Measurements from ENCODE around the gene KMT2B. TPM values are rescaled to one million over a fixed set of nuclear protein-coding genes. Genes with fewer than 3 reads are reported as not detected.

The KMT2B gene
- total and polyA plus RNA-seq, 2 experiments from 2014 or later, result 15.8 to 49.8 TPM

DNA sequence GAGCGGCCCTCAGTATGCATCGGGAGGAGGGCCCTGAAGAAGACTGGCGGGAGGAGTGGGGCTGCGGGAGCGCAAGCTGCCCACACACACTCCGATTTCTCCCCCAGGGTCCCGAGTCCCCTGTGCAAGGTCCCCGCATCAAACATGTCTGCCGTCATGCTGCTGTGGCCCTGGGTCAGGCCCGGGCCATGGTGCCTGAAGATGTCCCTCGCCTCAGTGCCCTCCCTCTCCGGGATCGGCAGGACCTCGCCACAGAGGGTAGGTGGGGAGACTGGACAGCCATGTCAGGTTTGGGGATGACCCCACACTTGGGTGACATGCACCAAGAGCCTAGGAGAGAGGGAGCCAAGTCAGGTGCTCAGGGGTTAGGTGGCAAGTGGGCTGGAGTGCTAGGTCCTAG is 4.7 kb downstream of the KMT2B start:
- Histone ChIP-seq H3K4me3 (no peak overlapping the region), H3K4me1 (ENCODE audit: insufficient read depth) (peaks cover 9% of the 10 kb centered on the region), H2AFZ (no peak overlapping the region), H4K20me1 (replicated peaks; ENCODE audit: insufficient read depth) (peaks cover 11% of the 10 kb centered on the region), H3K27ac (ENCODE audit: low read depth) (no peak overlapping the region), H3K4me2 (no peak overlapping the region), H3F3A (replicated peaks; ENCODE audit: low read depth) (no peaks in the 10 kb centered on the region), H3K79me2 (replicated peaks; ENCODE audit: insufficient read depth) (peaks cover 21% of the 10 kb centered on the region), H3K36me3 (ENCODE audit: insufficient read depth) (peaks cover 23% of the 10 kb centered on the region; the same call in 1 of the 2 replicates), H3K27me3 (ENCODE audit: insufficient read depth) (no peaks in the 10 kb centered on the region), H3K9me2 (ENCODE audit: insufficient read depth) (no peaks in the 10 kb centered on the region)
- H3K27me3 Mint-ChIP-seq (ENCODE audit: insufficient read depth, low read depth, poor library complexity), result peaks cover 20% of the 10 kb centered on the region
- no peak overlapping the region for H3K4me3 Mint-ChIP-seq
- H3K36me3 Mint-ChIP-seq (ENCODE audit: low read depth), result peaks cover 64% of the 10 kb centered on the region
- no peaks in the 10 kb centered on the region; the same call in 2 of the 3 replicates for H3K9me3 Mint-ChIP-seq
- TF ChIP-seq EZH2 (IDR thresholded peaks at IDR 0.05; ENCODE audit: low read depth, unreplicated experiment) (no peak), ZNF114 (CRISPR knock-in tag; IDR thresholded peaks at IDR 0.05) (no peak), EZH2phosphoT487 (IDR thresholded peaks at IDR 0.05; ENCODE audit: unreplicated experiment) (no peak), CREB1 (CRISPR knock-in tag; IDR thresholded peaks at IDR 0.05; ENCODE audit: low read depth) (no peak), JUNB (IDR thresholded peaks at IDR 0.05; ENCODE audit: unreplicated experiment) (no peak), ZNF331 (CRISPR knock-in tag; IDR thresholded peaks at IDR 0.05; ENCODE audit: low read depth) (no peak), NANOG (IDR thresholded peaks at IDR 0.05; ENCODE audit: borderline replicate concordance) (no peak), STAT1 (IDR thresholded peaks at IDR 0.05; ENCODE audit: unreplicated experiment) (no peak), POLR2AphosphoS5 (IDR thresholded peaks at IDR 0.05; ENCODE audit: low read depth) (no peak)
- TF ChIP-seq, protein P1, sequence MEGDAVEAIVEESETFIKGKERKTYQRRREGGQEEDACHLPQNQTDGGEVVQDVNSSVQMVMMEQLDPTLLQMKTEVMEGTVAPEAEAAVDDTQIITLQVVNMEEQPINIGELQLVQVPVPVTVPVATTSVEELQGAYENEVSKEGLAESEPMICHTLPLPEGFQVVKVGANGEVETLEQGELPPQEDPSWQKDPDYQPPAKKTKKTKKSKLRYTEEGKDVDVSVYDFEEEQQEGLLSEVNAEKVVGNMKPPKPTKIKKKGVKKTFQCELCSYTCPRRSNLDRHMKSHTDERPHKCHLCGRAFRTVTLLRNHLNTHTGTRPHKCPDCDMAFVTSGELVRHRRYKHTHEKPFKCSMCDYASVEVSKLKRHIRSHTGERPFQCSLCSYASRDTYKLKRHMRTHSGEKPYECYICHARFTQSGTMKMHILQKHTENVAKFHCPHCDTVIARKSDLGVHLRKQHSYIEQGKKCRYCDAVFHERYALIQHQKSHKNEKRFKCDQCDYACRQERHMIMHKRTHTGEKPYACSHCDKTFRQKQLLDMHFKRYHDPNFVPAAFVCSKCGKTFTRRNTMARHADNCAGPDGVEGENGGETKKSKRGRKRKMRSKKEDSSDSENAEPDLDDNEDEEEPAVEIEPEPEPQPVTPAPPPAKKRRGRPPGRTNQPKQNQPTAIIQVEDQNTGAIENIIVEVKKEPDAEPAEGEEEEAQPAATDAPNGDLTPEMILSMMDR (conservative IDR thresholded peaks at IDR 0.05; ENCODE audit: low read depth in 2 of 2), result no peak
- TF ChIP-seq, protein P2, sequence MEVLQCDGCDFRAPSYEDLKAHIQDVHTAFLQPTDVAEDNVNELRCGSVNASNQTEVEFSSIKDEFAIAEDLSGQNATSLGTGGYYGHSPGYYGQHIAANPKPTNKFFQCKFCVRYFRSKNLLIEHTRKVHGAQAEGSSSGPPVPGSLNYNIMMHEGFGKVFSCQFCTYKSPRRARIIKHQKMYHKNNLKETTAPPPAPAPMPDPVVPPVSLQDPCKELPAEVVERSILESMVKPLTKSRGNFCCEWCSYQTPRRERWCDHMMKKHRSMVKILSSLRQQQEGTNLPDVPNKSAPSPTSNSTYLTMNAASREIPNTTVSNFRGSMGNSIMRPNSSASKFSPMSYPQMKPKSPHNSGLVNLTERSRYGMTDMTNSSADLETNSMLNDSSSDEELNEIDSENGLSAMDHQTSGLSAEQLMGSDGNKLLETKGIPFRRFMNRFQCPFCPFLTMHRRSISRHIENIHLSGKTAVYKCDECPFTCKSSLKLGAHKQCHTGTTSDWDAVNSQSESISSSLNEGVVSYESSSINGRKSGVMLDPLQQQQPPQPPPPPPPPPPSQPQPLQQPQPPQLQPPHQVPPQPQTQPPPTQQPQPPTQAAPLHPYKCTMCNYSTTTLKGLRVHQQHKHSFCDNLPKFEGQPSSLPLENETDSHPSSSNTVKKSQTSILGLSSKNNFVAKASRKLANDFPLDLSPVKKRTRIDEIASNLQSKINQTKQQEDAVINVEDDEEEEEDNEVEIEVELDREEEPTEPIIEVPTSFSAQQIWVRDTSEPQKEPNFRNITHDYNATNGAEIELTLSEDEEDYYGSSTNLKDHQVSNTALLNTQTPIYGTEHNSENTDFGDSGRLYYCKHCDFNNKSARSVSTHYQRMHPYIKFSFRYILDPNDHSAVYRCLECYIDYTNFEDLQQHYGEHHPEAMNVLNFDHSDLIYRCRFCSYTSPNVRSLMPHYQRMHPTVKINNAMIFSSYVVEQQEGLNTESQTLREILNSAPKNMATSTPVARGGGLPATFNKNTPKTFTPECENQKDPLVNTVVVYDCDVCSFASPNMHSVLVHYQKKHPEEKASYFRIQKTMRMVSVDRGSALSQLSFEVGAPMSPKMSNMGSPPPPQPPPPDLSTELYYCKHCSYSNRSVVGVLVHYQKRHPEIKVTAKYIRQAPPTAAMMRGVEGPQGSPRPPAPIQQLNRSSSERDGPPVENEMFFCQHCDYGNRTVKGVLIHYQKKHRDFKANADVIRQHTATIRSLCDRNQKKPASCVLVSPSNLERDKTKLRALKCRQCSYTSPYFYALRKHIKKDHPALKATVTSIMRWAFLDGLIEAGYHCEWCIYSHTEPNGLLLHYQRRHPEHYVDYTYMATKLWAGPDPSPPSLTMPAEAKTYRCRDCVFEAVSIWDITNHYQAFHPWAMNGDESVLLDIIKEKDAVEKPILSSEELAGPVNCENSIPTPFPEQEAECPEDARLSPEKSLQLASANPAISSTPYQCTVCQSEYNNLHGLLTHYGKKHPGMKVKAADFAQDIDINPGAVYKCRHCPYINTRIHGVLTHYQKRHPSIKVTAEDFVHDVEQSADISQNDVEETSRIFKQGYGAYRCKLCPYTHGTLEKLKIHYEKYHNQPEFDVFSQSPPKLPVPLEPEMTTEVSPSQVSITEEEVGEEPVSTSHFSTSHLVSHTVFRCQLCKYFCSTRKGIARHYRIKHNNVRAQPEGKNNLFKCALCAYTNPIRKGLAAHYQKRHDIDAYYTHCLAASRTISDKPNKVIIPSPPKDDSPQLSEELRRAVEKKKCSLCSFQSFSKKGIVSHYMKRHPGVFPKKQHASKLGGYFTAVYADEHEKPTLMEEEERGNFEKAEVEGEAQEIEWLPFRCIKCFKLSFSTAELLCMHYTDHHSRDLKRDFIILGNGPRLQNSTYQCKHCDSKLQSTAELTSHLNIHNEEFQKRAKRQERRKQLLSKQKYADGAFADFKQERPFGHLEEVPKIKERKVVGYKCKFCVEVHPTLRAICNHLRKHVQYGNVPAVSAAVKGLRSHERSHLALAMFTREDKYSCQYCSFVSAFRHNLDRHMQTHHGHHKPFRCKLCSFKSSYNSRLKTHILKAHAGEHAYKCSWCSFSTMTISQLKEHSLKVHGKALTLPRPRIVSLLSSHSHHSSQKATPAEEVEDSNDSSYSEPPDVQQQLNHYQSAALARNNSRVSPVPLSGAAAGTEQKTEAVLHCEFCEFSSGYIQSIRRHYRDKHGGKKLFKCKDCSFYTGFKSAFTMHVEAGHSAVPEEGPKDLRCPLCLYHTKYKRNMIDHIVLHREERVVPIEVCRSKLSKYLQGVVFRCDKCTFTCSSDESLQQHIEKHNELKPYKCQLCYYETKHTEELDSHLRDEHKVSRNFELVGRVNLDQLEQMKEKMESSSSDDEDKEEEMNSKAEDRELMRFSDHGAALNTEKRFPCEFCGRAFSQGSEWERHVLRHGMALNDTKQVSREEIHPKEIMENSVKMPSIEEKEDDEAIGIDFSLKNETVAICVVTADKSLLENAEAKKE (CRISPR knock-in tag; IDR thresholded peaks at IDR 0.05), result no peak
- TF ChIP-seq, protein P3, sequence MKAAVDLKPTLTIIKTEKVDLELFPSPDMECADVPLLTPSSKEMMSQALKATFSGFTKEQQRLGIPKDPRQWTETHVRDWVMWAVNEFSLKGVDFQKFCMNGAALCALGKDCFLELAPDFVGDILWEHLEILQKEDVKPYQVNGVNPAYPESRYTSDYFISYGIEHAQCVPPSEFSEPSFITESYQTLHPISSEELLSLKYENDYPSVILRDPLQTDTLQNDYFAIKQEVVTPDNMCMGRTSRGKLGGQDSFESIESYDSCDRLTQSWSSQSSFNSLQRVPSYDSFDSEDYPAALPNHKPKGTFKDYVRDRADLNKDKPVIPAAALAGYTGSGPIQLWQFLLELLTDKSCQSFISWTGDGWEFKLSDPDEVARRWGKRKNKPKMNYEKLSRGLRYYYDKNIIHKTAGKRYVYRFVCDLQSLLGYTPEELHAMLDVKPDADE (IDR thresholded peaks at IDR 0.05), result no peak
- TF ChIP-seq, protein P4, sequence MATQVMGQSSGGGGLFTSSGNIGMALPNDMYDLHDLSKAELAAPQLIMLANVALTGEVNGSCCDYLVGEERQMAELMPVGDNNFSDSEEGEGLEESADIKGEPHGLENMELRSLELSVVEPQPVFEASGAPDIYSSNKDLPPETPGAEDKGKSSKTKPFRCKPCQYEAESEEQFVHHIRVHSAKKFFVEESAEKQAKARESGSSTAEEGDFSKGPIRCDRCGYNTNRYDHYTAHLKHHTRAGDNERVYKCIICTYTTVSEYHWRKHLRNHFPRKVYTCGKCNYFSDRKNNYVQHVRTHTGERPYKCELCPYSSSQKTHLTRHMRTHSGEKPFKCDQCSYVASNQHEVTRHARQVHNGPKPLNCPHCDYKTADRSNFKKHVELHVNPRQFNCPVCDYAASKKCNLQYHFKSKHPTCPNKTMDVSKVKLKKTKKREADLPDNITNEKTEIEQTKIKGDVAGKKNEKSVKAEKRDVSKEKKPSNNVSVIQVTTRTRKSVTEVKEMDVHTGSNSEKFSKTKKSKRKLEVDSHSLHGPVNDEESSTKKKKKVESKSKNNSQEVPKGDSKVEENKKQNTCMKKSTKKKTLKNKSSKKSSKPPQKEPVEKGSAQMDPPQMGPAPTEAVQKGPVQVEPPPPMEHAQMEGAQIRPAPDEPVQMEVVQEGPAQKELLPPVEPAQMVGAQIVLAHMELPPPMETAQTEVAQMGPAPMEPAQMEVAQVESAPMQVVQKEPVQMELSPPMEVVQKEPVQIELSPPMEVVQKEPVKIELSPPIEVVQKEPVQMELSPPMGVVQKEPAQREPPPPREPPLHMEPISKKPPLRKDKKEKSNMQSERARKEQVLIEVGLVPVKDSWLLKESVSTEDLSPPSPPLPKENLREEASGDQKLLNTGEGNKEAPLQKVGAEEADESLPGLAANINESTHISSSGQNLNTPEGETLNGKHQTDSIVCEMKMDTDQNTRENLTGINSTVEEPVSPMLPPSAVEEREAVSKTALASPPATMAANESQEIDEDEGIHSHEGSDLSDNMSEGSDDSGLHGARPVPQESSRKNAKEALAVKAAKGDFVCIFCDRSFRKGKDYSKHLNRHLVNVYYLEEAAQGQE (IDR thresholded peaks at IDR 0.05; ENCODE audit: unreplicated experiment), result no peak
- ATAC-seq (no peak), DNase-seq (ENCODE audit: low spot score) (no peak)
- H3K4me1 Mint-ChIP-seq, result peaks cover 9% of the 10 kb centered on the region
- no peak overlapping the region for H3K27ac Mint-ChIP-seq
